DMS79 (cell line): ENCODE results near the gene IST1.
A peak's percentile ranks its signal among the peaks of the same experiment; 100 is the strongest.

ENCODE experiments used
- DNase-seq: peaks from one replicate; lab custom pipeline; 2025; lab: John Stamatoyannopoulos, UW

Gene IST1

DNA sequence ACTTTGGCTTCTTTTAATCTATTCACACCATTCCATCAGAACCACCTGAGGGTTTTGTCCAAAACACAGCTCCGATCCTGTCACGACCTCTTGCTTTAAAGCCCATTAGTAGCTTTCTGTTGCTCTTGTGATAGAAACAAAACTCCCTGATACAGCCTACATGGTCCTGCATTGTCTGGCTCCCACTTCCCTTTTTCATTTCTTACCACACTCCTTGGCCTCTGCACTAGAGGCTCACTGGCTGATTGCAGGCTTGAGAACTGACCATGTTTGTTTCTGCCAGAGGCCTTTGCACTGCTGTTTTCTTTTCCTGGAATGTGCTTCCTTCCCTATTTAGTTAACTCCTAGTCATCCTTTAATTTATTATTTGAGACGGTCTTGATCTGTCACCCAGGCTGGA is 23.7 kb downstream of the IST1 start:
- DNase-seq = no peak

DNA sequence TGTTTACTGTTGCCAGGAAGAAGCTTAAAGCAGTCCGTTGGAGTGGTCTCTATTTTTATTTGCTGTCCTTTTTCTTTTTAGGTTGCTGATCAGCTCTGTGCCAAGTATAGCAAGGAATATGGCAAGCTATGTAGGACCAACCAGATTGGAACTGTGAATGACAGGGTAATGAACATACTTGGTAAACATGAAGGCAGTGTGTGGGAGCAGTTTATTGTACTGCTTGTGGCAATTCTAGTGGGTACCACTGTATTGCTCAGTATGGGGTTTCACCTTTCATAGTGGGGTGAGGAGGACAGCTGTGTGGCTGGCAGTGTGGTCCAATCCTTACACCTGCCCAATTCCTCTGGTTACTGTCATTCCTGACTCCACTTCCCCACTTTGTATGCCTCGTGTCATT is 25.3 kb downstream of the IST1 start:
- no peak for DNase-seq

DNA sequence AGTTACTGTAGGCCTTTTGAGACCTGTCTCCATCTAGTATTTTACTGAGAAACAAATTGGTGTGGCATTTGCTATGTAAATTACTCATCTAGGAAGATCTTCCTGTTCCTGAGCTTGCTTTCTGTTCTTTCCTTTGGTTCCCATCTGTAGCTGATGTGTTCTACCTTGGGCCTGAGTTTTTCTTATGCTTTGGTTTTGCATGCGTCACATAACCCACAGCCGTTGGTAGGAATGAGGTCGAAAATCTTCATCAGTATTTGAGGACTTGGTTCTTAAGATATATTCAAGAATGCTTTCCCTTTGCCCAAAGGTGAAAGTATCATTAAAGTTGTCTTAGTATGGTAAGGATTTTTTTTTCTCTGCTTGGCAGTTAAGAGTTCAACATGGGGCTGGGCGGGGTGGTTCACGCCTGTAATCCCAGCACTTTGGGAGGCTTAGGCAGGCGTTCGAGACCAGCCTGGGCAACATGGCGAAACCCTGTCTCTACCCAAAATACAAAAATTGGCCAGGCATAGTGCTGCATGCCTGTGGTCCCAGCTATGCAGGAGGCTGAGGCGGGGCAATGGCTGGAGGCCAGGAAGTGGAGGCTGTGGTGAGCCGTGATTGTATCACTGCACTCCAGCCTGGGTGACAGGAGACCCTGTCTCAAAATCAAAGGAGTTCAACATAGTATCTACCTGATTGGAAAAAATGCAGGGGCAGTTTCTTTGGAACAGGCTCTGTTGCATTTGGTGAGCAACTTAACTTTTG is 28.8 kb downstream of the IST1 start:
- DNase-seq = no peak

DNA sequence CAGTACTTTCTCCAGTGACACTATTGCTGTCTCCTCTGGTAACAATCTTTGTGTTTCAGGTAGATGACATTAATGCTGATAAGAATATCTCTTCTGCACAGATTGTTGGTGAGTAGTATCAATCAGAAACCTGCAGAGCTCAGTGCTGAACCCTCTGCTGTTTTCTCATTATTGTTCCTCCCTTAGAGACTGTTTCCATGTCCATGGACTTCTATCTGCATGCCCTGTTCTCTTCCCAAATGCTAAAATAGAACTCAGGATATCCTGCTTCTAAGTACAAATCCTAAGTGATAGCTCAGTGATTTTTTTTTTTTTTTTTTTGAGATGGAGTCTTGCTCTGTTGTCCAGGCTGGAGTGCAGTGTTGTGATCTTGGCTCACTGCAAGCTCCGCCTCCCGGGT is 29.4 kb downstream of the IST1 start:
- DNase-seq = no peak

DNA sequence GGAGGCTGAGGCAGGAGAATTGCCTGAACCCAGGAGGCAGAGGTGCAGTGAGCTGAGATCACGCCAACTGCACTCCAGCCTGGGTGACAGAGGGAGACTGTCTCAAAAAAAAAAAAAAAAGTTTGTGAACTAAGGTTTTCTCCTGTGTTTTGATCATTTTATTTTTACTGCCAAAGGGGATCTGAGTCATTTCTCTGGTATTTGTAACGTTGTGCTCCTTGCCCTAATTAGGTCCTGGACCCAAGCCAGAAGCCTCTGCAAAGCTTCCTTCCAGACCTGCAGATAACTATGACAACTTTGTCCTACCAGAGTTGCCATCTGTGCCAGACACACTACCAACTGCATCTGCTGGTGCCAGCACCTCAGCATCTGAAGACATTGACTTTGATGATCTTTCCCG is 32.1 kb downstream of the IST1 start:
- DNase-seq = no peak

DNA sequence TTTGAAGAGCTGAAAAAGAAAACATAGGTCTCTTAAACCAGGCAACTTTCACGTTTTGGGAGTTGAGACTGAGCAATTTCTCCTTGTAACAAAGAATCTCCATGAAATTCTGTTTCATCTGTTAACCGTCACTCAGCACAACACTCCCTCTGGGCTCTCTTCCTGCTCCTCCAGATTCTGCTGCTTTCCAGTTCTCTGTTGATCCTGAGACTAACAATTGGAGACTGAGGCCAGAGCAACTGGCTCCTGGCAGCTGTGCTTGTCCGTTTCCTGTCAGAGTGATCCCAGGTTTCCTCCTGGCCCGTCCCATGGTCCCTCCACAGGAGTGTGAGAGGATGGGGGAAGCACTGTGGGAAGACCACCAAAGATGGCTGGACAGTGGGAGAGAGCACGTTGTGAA is 32.5 kb downstream of the IST1 start:
- no peak for DNase-seq

DNA sequence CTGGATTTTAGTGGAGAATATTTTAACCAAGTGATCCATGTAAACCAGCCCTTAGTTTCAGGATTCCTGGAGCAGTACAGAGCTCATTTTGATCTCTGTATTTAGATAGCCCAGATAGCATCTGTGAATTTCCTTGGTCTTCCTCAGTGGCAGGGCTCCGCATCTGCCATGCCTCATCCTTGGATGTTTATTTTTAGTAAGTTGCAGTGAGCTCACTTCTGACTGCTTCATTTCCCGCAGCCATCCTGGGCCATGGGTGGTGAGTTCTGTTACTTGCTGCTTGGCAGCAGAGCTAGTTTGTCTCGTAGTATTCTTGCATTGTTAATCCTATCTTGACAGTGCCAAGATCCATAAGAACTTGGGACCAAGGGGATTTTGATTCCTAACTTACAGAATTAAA is 33.7 kb downstream of the IST1 start:
- no peak for DNase-seq

DNA sequence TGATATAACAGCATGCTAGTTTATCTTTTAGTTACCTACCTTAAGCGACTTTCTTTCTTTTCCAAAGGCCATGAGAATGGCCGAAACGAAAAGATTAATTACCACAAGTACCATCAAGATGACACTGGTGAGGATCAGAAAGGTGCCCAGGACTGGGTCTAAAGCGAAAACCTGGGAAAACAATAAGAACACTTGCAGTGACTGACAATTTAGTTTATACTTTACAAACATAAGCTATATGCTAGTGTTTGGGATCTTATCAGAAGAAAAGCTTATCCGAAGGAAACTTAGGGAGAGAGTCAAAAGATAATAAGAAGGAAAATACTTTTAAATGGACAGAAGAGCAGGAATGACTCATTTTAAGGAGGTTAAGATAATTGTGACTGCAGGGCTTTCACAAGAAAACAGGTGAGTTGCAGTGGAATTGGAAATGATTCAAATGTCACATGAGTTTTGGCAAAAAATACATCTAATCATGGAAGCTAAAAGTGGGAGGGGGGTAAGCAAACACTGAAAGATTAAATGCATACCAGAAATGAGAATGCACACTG is 34.8 kb downstream of the IST1 start:
- no peak for DNase-seq

DNA sequence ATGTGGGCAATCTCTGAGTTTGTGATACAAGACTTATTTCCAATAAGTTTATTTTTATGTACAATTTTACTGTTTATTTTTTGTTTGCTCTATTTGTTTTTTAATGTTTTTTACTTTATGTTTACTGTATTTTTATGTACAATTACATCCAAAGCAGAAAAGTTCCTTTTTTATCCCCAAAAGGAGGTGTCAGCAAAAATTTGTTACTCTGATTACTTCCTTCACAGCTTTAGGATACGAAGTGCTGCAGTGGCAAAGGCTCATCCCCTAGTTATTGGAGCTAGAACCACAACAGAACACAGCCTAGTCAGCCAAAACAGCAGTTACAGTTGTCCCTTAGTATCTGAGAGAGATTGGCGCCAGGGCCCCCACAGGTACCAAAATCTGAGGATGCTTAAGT is 35.7 kb downstream of the IST1 start:
- DNase-seq = no peak

DNA sequence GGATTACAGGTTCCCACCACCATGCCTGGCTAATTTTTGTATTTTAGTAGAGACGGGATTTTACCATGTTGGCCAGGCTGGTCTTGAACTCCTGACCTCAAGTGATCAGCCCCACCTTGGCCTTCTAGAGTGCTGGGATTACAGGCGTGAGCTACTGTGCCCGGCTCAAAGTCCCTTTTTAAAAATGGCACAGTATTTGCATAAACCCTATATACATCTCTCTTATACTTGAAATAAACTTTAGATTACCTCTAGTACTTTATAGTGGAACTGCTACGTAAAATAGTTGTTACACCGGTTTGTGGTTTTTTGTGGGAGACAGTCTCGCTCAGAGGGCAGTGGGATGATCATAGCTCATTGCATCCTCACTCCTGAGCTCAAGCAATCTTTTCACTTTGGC is 36.3 kb downstream of the IST1 start:
- DNase-seq = no peak

DNA sequence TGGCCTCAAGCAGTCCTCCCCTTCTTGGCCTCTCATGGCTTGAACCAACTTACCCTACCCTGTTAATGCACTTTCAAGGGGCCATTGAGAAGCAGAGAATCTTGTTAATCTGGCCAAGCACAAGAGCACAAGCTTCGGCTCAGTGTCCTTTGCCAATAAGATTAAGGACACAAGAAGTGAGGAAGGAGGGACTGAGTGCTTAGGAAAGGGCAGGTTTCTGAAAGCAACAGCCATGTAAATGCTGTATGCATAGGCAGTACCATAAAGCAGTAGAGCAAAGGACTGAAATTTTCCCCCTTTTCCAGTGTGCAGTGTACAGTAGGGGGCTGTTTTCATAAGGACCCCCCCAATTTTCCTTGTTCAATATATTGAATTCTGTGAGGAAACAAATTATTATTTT is 37.7 kb downstream of the IST1 start:
- DNase-seq = no peak

DNA sequence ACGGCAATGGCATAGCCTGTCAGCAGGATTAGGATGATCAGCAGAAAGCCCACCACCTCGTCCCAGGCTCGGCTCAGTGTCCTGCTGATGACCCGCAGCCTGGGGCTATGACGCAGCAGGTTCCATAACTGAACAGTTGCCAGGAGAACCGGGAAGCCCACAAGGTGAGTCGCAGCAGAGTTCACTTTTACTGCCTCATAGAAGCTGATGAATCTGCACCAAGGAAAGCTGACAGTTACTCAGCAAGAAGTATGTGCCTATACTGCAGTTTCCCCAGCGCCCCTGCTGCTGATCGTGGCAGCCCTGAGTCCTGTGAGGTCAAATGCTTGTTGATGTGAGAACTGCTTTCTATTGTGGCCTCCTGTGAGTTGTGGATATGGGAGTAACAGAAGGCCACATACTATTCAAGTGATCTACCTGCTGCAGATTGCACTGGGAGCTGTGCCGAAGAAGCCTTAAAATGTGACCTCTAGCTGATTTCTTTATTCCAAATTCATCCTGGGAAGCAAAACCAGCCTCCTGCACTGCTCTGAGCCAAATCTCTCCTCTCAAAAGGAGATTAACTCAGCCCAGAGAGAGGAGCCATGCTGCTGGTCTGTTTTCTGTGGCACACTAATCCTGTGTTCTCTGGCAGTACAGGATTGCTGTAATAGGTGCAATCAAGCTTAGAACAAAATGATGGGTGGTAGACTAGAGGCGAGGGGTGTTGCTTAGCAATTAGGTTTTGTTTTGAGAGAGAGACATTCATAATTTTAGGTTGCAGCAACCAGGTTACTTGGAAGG is 38.8 kb downstream of the IST1 start:
- DNase-seq = no peak

DNA sequence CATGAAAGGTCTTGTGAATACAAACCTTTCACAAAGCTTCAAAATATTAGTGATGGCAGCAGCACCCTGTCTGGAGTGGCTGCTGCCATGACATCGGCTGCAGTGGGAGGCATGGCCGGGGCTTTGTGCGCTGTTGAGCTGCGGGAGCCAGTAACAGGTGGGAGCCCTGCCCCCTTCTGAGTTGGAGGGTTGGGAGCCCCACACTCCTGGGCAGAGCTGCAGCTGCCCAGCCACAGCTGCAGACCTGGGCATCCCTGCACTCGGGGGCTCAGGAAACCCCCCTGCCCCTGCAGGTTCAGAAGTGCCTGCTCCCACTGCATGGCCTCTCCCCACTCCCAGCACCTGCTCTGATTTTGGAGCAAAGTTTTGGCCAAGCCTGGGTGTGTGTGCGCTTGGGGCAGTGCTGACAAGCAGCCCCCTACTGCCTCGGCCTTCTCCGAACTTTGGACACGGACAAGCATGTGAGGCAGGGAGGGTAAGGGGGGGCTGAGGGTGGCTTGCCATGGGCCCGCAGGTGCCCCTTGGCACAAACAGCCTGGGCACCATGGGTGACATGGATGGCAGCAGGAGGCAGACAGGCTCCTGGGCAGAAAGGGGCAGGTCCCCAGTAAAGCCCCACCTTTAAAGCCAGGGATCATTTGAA is 42.7 kb downstream of the IST1 start:
- no peak for DNase-seq

DNA sequence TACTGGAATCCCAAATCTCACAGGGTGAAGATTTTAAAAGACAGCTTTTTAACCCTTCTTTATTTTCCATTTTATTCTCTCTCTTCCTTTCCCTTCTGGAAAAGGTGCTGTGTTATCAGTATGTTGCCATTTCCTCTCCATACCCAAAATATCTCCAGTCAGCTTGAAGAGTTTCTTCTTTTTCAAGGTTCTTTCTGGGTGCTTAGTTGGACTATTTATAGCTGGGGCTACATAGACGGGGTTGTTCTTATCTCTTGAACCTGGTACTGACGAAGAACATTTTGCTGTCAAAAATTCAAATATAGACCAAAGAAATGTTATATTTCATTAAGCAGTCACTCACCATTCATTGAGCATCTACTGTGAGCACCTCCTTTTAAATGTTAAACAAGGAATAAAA is 48.6 kb downstream of the IST1 start:
- no peak for DNase-seq

DNA sequence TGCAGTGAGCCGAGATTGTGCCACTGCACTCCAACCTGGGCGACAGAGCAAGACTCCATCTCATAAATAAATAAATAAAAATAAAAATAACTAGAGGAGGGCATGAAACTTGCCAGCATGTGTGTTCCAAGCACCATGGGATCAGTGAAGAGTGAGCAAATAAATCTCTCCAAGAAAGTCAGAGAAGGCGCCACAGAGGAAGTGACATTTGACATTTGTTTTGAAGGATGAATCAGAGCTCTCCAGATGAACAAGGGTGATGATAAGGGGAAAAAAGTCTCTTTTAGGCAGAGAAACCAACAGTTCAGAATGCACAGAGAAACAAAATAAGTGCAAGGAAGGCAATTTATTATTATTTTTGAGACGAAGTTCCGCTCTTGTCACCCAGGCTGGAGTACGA is 50.3 kb downstream of the IST1 start:
- no peak for DNase-seq

DNA sequence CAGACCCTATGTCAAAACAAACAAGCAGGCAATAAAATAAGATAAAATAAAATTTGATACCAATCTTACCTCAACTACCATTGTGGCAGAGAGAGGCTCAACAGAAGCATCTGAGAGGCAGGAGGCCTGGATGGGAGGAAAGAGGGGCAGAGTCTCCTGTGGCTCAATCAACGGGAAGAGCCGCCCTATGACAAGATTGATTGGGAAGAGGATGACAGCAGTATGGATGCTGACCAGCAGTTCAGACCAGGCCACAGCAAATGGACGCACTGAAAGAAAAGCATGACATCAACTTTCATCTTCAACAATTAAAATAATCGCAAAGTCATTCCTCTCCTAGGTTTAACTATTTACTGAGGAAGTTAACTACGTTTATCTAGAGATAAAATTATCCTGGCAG is 57.5 kb downstream of the IST1 start:
- DNase-seq = no peak

DNA sequence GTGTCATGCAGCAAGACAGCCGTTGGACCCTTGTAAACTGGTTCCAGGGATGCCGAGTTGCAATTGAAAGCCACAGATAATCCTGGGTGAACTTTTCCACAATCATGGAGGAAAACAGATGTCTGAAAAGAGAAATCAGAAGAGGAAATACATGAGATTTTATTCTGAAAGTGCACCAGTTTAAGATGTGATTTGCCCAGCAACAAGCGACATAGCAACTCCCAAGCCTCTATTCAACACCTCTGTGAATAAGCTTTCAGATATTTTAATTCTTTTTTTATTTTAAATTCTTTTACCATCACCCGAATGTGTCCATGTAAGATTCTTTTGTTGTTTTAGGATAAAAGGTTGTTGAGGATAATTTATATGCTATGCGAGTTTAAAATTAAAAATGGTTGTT is 58.8 kb downstream of the IST1 start:
- DNase-seq = no peak

DNA sequence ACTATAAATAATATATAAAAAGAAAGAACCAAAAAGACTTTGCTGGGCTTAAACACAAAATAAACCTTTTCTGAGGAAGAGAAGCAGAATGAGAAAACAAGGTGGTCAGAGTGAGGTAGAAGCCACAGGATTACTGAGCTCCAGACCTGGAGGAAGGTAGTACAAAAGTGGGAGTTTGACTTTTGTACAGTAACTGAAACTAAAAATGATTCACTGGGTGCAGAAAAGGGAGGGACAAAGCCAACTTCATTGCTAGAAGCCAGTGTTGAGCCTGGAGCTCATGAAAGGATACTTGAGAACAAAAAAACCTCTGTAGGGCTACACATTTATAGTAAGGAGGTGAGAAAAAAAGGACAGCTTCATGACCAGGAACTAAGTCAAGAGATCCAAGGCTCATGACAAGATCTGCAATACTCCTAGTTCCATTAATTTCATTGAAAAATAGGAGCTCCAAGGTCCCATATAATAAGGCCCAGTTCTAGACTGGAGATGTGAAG is 59.4 kb downstream of the IST1 start:
- no peak for DNase-seq

DNA sequence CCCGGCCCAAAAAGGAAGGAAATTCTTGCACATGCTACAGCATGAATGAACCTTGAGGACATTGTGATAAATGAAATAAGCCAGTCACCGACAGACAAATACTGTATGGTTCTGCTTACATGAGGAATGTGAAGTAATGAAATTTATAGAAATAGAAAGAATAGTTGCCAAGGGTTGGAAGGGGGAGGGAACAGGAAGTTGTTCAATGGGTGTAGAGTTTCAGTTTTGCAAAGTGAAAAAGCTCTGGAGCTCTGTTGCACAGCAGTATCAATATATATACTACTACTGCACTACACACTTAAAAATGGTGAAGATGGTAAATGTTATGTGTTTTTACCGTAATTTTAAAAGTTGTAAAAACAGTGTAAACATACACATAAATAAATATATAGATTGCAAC is 61.2 kb downstream of the IST1 start:
- DNase-seq = no peak

DNA sequence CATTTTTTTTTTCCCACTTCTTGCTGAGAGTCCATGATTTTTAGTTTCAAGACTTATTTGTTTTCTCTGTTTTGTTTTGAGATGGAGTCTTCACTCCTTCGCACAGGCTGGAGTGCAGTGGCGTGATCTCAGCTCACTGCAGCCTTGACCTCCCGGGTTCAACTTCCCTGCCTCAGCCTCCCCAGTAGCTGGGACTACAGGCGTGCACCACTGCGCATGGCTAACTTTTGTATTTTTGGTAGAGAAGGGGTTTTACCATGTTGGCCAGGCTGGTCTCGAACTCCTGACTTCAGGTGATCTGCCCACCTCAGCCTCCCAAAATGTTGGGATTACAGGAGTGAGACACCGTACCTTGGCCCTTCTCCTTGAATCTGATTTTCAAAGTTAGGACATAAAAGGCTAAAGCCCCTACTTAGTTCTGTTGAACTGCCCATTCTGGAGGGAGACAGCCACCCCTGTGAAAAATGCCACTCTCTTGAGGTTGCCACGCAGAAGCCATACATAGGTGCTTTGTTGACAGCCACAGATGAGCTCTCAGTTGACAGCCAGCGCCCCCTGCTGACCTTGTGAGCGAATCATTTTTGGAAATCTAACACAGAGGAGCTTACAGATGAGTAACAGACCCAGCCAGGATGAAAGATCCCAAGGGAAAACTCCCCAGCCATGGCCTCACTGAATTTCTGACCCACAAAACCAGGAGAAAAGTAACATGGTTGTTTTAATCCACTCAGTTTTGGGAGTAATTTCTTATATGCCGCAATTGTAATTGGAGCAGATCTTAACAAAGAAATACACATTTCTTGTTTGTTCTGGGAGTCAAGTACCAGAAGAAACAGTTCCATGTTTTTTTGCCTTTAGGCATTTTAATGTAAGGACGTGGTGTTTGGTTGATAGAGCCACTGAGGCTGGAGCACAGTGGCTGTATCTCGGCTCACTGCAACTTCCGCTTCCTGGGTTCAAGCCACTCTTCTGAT is 66.0 kb downstream of the IST1 start:
- DNase-seq = peak; percentile 21

DNA sequence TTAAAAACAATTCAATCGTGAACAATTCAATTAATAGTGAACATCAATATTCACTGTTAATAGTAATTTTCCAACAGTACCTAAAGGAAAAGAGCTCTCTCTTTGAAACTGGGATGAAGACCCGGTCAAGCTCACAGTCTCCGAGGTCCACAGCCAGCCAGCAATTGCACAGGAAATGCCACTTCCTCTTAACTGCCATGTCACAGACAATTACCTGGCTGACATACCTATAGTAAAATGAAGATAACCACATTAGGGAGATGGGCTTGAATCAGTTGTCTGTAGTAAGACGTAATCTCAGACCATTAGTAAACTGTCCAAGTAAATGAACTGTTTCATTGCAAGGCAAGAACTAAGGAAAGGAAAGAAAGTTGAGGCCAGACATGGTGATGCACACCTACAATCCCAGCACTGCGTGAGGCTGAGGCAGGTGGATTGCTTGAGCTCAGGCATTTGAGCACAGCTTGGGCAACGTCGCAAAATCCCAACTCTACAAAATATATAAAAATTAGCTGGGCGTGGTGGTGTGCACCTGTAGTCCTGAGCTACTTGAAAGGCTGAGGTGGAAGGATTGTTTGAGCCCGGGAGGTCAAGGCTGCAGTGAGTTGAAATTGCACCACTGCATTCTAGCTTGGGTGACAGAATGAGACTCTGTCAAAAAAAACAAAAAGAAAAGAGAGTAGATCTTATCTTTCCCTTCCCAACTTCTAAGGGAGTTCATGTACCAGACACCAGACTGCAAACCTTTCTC is 68.0 kb downstream of the IST1 start:
- DNase-seq = no peak
